Right lobe of liver (tissue), 6 donors: ENCODE results near the gene PRKCZ. TPM values are rescaled to one million over a fixed set of nuclear protein-coding genes. Genes with fewer than 3 reads are reported as not detected.

Source experiments
- ATAC-seq, 4 donors: fragments of 200-7000 bp; cut with Tn5 transposase; one replicate each; pipeline ENCODE4 v1.9.1; 2020; ENCODE audit warnings: mild to moderate bottlenecking in 4 of 4, moderate library complexity in 4 of 4
- DNase-seq, 3 donors: peaks; one replicate each; pipeline ENCODE4 v3.0.0-alpha.2; 2020
- H3K27ac ChIP-seq, 3 donors: fragments of 200-600 bp; one replicate each; pipeline ENCODE4 v1.8.0; 2022
- H3K27me3 ChIP-seq, 2 donors: fragments of 200-600 bp; one replicate each; pipeline ENCODE4 v1.8.0; 2022
- H3K36me3 ChIP-seq, 4 donors: fragments of 200-600 bp; sonication (generic) in 1 of 4; one replicate each; pipeline versions ENCODE4 v1.5.1 to v1.8.0; 2017 to 2022; ENCODE audit warnings: control low read depth in 1 of 4
- H3K4me1 ChIP-seq, 4 donors: fragments of 200-600 bp; sonication (generic) in 1 of 4; one replicate each; pipeline versions ENCODE4 v1.5.1 to v1.8.0; 2017 to 2022; ENCODE audit warnings: control low read depth in 1 of 4
- H3K4me3 ChIP-seq, 3 donors: fragments of 200-600 bp; one replicate each; pipeline ENCODE4 v1.8.0; 2022
- H3K9me3 ChIP-seq, 4 donors: fragments of 200-600 bp; sonication (generic) in 1 of 4; one replicate each; pipeline versions ENCODE4 v1.5.1 to v1.8.0; 2017 to 2022; ENCODE audit warnings: control low read depth in 1 of 4
- CTCF ChIP-seq, 4 donors: fragments of 200-600 bp in 3 of 4; fragments of 450-650 bp in 1 of 4; IDR thresholded peaks; one replicate each; pipeline versions ENCODE4 v1.5.1 to v1.8.0; 2016 to 2022; ENCODE audit warnings: antibody characterized with exemption in 4 of 4, mild to moderate bottlenecking in 2 of 4
- POLR2A ChIP-seq: fragments of 450-650 bp; IDR thresholded peaks from one replicate; pipeline ENCODE4 v1.6.1; 2017; ENCODE audit warnings: antibody characterized with exemption, mild to moderate bottlenecking
- WGBS: methylation state at CpG from one replicate; pipeline ENCODE4 v1.1.6; 2018; ENCODE audit warnings: low coverage, low lambda C conversion rate; ENCODE audit not compliant: insufficient coverage; ENCODE audit errors: missing lambda C conversion rate; 5-methylcytosine and 5-hydroxymethylcytosine counted together
- intact Hi-C, 2 donors: fragments of 100-400 bp; cut with DNase I; formaldehyde crosslinking; loops; one replicate each; pipeline versions ENCODE4 v1.11.2 to v1.14.1; 2022
- total RNA-seq, 6 experiments: library from RNA; depleted of rRNA in 2 of 6; stranded (reverse); fragments of >200 nt in 2 of 6; fragmentation: NEBNext Ultra II Directional in 3 of 6; extraction: Animal tissue kit (Norgen Biotek cat#: 25700) in 3 of 6; gene quantifications; one replicate each; pipeline versions ENCODE4 v1.1.0 to v1.2.4, GENCODE V29; 2016 to 2023
- donor health status: DM: no; HTN: yes; CAD: no.
- donor health status: DM: no; HTN: no; CAD: no.
- donor health status: DM: no; HTN: no; CAD: no.
- donor health status: DM: no; HTN: yes; CAD: no.
- donor health status: DM: no; HTN: yes; CAD: no.

Gene PRKCZ
- total RNA-seq, 6 experiments from 2014 or later, result 10.3 to 20.1 (median 15.8) TPM

GRCh38 chr1:2196901-2197638 is 146.9 kb downstream of the PRKCZ start:
- TF ChIP-seq CTCF (IDR thresholded peaks at IDR 0.05) (no peak), POLR2A (no peak)
- no peak for DNase-seq
- intact Hi-C loops, result loop anchor here (5.0 kb wide), 3 partner anchors 35 to 185 kb away; no protein-coding TSS in a partner anchor

GRCh38 chr1:2197707-2198165 is 147.5 kb downstream of the PRKCZ start:
- TF ChIP-seq CTCF (IDR thresholded peaks at IDR 0.05), result no peak
- no peaks in the 10 kb centered on the region for H3K9me3 ChIP-seq
- H3K4me3 ChIP-seq, result no peak overlapping the region
- intact Hi-C loops, result loop anchor here (5.0 kb wide), 3 partner anchors 35 to 185 kb away; no protein-coding TSS in a partner anchor
- ATAC-seq (no peak), DNase-seq (no peak)
- H3K4me1 ChIP-seq, result peaks cover 0 to 10% (median 6%) of the 10 kb centered on the region in 4 donors
- H3K27me3 ChIP-seq, result no peaks in the 10 kb centered on the region
- 75% methylated on average over 7 of the region's 10 CpGs for WGBS
- H3K36me3 ChIP-seq, result no peaks in the 10 kb centered on the region
- H3K27ac ChIP-seq, result no peak overlapping the region

More at GRCh38 chr1:2196901-2197638, 146.9 kb downstream of the PRKCZ start:
- Histone ChIP-seq H3K4me3 (no peak overlapping the region), H3K9me3 (no peaks in the 10 kb centered on the region), H3K4me1 (peaks cover 0 to 10% (median 6%) of the 10 kb centered on the region in 4 donors), H3K36me3 (no peaks in the 10 kb centered on the region), H3K27ac (no peak overlapping the region), H3K27me3 (no peaks in the 10 kb centered on the region)
- ATAC-seq, result no peak
- no CpG with 5 or more reads among the region's 17 CpGs for WGBS

- ATAC-seq, result no peak
- no peak overlapping the region for H3K4me3 ChIP-seq
- no CpG with 5 or more reads among the region's 11 CpGs for WGBS
Measured at GRCh38 chr1:2198571-2198970, 148.4 kb downstream of the PRKCZ start.

More at GRCh38 chr1:2198571-2198970, 148.4 kb downstream of the PRKCZ start:
- H3K27me3 ChIP-seq, result no peaks in the 10 kb centered on the region
- peak overlapping the region; percentile 36 to 79 (median 53) for H3K27ac ChIP-seq
- peak in 1 of 3 donors; percentile 72 for DNase-seq
- H3K36me3 ChIP-seq, result no peaks in the 10 kb centered on the region
- intact Hi-C loops, result loop anchor here (5.0 kb wide), 3 partner anchors 34 to 184 kb away; no protein-coding TSS in a partner anchor
- H3K4me1 ChIP-seq, result peaks cover 0 to 8% (median 4%) of the 10 kb centered on the region in 4 donors
- TF ChIP-seq CTCF (IDR thresholded peaks at IDR 0.05) (no peak), POLR2A (no peak)
- H3K9me3 ChIP-seq, result no peaks in the 10 kb centered on the region
